Neural cell (in vitro differentiated cells): ENCODE results near the gene HEG1. TPM values are rescaled to one million over a fixed set of nuclear protein-coding genes. Genes with fewer than 3 reads are reported as not detected.

Experiments used
- H2AFZ ChIP-seq: fragments of 200-600, 300-800 bp; sonication (generic), shearing (Covaris generic); 2 replicates; pipeline ENCODE4 v1.6.0; 2014; ENCODE audit warnings: low read depth, mild to moderate bottlenecking, antibody characterized with exemption, low read length, moderate library complexity
- H3F3A ChIP-seq: fragments of 200-600 bp; shearing (Covaris generic); 2 replicates; pipeline ENCODE4 v1.6.1; 2016; ENCODE audit warnings: mild to moderate bottlenecking, moderate library complexity, mixed read lengths, antibody characterized with exemption, low read length; ENCODE audit not compliant: insufficient read depth, poor library complexity, severe bottlenecking
- H3K27ac ChIP-seq: fragments of 200-600, 300-800 bp; sonication (generic), shearing (Covaris generic); 2 replicates; pipeline ENCODE4 v1.5.1; 2014; ENCODE audit warnings: mild to moderate bottlenecking, low read length, moderate library complexity
- H3K27me3 ChIP-seq: fragments of 300-800, 200-600 bp; sonication (generic), shearing (Covaris generic); 2 replicates; pipeline ENCODE4 v1.6.0; 2014; ENCODE audit warnings: mild to moderate bottlenecking, low read depth, low read length, moderate library complexity; ENCODE audit not compliant: insufficient read depth
- H3K36me3 ChIP-seq: fragments of 300-800, 200-600 bp; sonication (generic), shearing (Covaris generic); 2 replicates; pipeline ENCODE4 v1.5.1; 2014; ENCODE audit warnings: mild to moderate bottlenecking, antibody characterized with exemption, low read length, moderate library complexity; ENCODE audit not compliant: insufficient read depth
- H3K4me2 ChIP-seq: fragments of 300-800, 200-600 bp; sonication (generic), shearing (Covaris generic); 2 replicates; pipeline ENCODE4 v1.6.0; 2014; ENCODE audit warnings: mild to moderate bottlenecking, low read length
- H3K4me3 ChIP-seq: fragments of 300-800, 200-600 bp; sonication (generic), shearing (Covaris generic); 2 replicates; pipeline ENCODE4 v1.5.1; 2014; ENCODE audit warnings: mild to moderate bottlenecking, low read length, moderate library complexity
- H3K79me2 ChIP-seq: fragments of 200-600 bp; shearing (Covaris generic); replicated peaks from 2 replicates; pipeline ENCODE4 v1.6.0; 2014; ENCODE audit warnings: mild to moderate bottlenecking, low read length, moderate library complexity; ENCODE audit not compliant: insufficient read depth
- H3K9ac ChIP-seq: fragments of 300-800, 200-600 bp; sonication (generic), shearing (Covaris generic); 2 replicates; pipeline ENCODE4 v1.6.1; 2016; ENCODE audit warnings: mild to moderate bottlenecking, low read length, mixed read lengths
- H3K9me2 ChIP-seq: fragments of 200-600 bp; shearing (Covaris generic); 2 replicates; pipeline ENCODE4 v1.6.1; 2016; ENCODE audit warnings: mild to moderate bottlenecking, low read length, mixed read lengths; ENCODE audit not compliant: insufficient read depth
- H3K9me3 ChIP-seq: fragments of 200-600, 300-800 bp; sonication (generic), shearing (Covaris generic); 2 replicates; pipeline ENCODE4 v1.6.1; 2016; ENCODE audit warnings: mild to moderate bottlenecking, mixed run types, low read length, moderate library complexity, mixed read lengths
- H4K20me1 ChIP-seq: fragments of 200-600 bp; shearing (Covaris generic); 2 replicates; pipeline ENCODE4 v1.6.1; 2016; ENCODE audit warnings: mild to moderate bottlenecking, mixed run types; ENCODE audit not compliant: insufficient read depth
- CTCF ChIP-seq: fragments of 450-650 bp; IDR thresholded peaks from 2 replicates; pipeline ENCODE4 v1.5.1; 2014; ENCODE audit warnings: antibody characterized with exemption, mild to moderate bottlenecking, moderate library complexity; ENCODE audit not compliant: poor library complexity, severe bottlenecking
- EP300 ChIP-seq: fragments of 450-650 bp; conservative IDR thresholded peaks from 2 replicates; pipeline ENCODE4 v1.6.1; 2014; ENCODE audit warnings: antibody characterized with exemption, mild to moderate bottlenecking, moderate library complexity; ENCODE audit not compliant: poor library complexity, severe bottlenecking
- EZH2 ChIP-seq: fragments of 200-600, 300-800 bp; shearing (Covaris generic), sonication (generic); IDR thresholded peaks from 2 replicates; pipeline ENCODE4 v1.6.1; 2014; ENCODE audit warnings: antibody characterized with exemption, low read length, borderline replicate concordance, mild to moderate bottlenecking; ENCODE audit not compliant: insufficient read depth, poor library complexity, severe bottlenecking
- MXI1 ChIP-seq: fragments of 450-650 bp; conservative IDR thresholded peaks from 2 replicates; pipeline ENCODE4 v1.6.1; 2014; ENCODE audit warnings: antibody characterized with exemption, mild to moderate bottlenecking; ENCODE audit not compliant: poor library complexity, severe bottlenecking
- POLR2AphosphoS5 ChIP-seq: IDR thresholded peaks from 2 replicates; pipeline ENCODE4 v1.6.1; 2012
- RAD21 ChIP-seq: fragments of 450-650 bp; conservative IDR thresholded peaks from 2 replicates; pipeline ENCODE4 v1.6.1; 2014; ENCODE audit warnings: antibody characterized with exemption, mild to moderate bottlenecking, moderate library complexity
- SMC3 ChIP-seq: fragments of 450-650 bp; conservative IDR thresholded peaks from 2 replicates; pipeline ENCODE4 v1.6.1; 2014; ENCODE audit warnings: antibody characterized with exemption, mild to moderate bottlenecking, moderate library complexity; ENCODE audit not compliant: poor library complexity
- TAF1 ChIP-seq: IDR thresholded peaks from 2 replicates; pipeline ENCODE4 v1.6.1; 2012; ENCODE audit warnings: low read depth
- polyA plus RNA-seq: library from polyadenylated mRNA; depleted of rRNA; stranded (reverse); fragments of >200 nt; gene quantifications from 2 replicates; pipeline ENCODE4 v1.2.3, GENCODE V29; 2014
- TF ChIP-seq, protein P1 (sequence below): IDR thresholded peaks from 2 replicates; pipeline ENCODE4 v1.6.1; 2012; ENCODE audit warnings: borderline replicate concordance

The HEG1 gene
- polyA plus RNA-seq, 1 donor from 2014 or later = 0.48 TPM

DNA sequence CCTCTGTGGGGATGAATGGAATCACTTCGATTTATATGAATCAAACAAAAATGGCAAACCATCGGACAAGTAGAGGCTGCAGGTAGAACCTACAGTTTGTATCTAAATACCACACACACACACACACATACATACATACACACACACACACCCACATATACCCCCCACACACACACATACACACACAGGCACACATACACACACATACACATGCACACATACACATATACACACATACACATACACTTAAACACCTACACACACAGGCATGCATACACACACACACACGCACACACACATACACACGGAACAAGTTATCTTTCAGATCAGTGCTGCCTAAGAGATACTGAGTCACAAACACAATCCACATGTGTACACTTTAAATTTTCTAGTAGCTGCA lies 24.3 kb downstream of the HEG1 start:
- no peak overlapping the region for H3K4me2 ChIP-seq
- H3K79me2 ChIP-seq = no peaks in the 10 kb centered on the region
- H3K9me3 ChIP-seq = no peaks in the 10 kb centered on the region
- no peaks in the 10 kb centered on the region for H3K27me3 ChIP-seq
- H2AFZ ChIP-seq = no peak overlapping the region
- H3K4me3 ChIP-seq = no peak overlapping the region
- H3K9me2 ChIP-seq = no peaks in the 10 kb centered on the region
- TF ChIP-seq MXI1 = no peak
- TF ChIP-seq EP300 = no peak
- no peak for TF ChIP-seq EZH2
- TF ChIP-seq CTCF = no peak
- TF ChIP-seq, protein P1, sequence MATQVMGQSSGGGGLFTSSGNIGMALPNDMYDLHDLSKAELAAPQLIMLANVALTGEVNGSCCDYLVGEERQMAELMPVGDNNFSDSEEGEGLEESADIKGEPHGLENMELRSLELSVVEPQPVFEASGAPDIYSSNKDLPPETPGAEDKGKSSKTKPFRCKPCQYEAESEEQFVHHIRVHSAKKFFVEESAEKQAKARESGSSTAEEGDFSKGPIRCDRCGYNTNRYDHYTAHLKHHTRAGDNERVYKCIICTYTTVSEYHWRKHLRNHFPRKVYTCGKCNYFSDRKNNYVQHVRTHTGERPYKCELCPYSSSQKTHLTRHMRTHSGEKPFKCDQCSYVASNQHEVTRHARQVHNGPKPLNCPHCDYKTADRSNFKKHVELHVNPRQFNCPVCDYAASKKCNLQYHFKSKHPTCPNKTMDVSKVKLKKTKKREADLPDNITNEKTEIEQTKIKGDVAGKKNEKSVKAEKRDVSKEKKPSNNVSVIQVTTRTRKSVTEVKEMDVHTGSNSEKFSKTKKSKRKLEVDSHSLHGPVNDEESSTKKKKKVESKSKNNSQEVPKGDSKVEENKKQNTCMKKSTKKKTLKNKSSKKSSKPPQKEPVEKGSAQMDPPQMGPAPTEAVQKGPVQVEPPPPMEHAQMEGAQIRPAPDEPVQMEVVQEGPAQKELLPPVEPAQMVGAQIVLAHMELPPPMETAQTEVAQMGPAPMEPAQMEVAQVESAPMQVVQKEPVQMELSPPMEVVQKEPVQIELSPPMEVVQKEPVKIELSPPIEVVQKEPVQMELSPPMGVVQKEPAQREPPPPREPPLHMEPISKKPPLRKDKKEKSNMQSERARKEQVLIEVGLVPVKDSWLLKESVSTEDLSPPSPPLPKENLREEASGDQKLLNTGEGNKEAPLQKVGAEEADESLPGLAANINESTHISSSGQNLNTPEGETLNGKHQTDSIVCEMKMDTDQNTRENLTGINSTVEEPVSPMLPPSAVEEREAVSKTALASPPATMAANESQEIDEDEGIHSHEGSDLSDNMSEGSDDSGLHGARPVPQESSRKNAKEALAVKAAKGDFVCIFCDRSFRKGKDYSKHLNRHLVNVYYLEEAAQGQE = no peak
- TF ChIP-seq SMC3 = no peak
- no peak for TF ChIP-seq TAF1
- TF ChIP-seq RAD21 = no peak
- no peak for TF ChIP-seq POLR2AphosphoS5
- no peak overlapping the region for H3K27ac ChIP-seq
- H3F3A ChIP-seq = no peaks in the 10 kb centered on the region
- H4K20me1 ChIP-seq = no peaks in the 10 kb centered on the region
- no peaks in the 10 kb centered on the region for H3K36me3 ChIP-seq
- H3K9ac ChIP-seq = no peak overlapping the region

DNA sequence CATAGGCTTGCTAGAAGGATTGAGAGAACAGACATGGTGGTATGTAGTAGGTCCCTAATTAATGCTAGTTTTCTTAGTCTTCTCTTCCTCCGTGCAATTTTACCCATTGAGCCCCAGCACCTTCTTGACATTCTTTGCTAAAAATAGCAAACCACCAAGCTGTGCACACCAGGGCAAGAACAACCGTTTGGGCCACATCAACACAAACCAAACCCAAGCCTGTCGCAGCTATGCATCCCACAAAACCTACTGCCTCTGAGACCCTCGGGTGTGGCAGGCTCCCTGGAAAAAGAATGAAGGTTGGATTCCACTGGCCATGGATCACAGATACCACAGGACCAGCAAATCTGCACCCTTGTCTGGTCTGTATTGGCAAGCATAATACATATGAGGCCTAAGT lies 27.1 kb downstream of the HEG1 start:
- no peak for TF ChIP-seq SMC3
- TF ChIP-seq EZH2 = no peak
- no peak for TF ChIP-seq CTCF
- TF ChIP-seq RAD21 = no peak
- TF ChIP-seq, protein P1 = no peak
- TF ChIP-seq MXI1 = no peak
- TF ChIP-seq EP300 = no peak
- no peak for TF ChIP-seq TAF1
- no peak for TF ChIP-seq POLR2AphosphoS5
- no peaks in the 10 kb centered on the region for H3K9me2 ChIP-seq
- H3F3A ChIP-seq = no peaks in the 10 kb centered on the region
- no peaks in the 10 kb centered on the region for H3K79me2 ChIP-seq
- no peak overlapping the region for H2AFZ ChIP-seq
- H3K27me3 ChIP-seq = no peaks in the 10 kb centered on the region
- no peaks in the 10 kb centered on the region for H3K9me3 ChIP-seq
- no peaks in the 10 kb centered on the region for H4K20me1 ChIP-seq
- no peak overlapping the region for H3K4me2 ChIP-seq
- H3K4me3 ChIP-seq = no peak overlapping the region
- no peak overlapping the region for H3K9ac ChIP-seq
- H3K36me3 ChIP-seq = no peaks in the 10 kb centered on the region
- no peak overlapping the region for H3K27ac ChIP-seq
